ENCODE results near the gene MDM4.
"Not testable (repeated sequence)": the region's sequence is repeated elsewhere in the genome, so short reads cannot be mapped to it uniquely, and the experiment has no call there.

Gene MDM4

DNA sequence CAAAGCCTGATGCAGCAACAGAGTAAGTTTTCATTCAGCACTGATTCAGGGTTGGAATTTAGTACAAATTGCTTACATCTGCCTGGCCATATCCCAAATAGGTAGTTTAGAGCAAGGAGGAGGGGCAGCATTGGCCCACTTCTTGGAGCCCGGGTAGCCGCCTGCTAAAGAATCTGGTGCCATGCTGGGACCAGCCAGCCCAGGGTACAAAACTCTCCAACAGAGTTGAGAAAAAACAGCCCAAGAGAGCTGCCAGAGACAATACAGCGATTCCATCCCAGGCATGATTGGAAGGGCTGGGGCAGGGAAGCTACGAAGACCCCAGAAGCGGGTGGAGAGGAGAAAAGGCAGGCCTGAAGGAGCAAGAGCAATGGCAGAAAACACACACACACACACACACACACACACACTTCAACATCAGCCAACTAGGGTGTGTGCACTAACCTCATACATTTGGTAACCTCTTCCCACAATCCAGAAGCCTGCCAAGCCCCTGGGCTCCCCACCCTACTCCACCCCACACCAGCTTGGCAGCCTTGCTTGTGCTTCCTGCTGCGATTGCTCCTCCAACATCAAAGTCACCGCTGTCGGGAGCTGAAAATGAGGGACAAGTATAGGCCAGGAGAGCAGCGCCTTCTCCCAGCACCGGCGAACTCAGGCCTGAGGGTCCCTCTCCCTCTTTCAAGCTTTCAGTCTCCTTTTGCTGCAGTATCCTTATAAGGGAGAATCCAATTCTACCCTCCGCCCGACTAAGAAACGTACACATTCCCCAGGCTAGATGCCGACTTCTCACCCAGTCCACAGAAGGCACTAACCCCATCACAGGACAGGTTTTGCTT lies 22.8 kb upstream of the MDM4 start:
- peak; percentile 86 for DNase-seq

DNA sequence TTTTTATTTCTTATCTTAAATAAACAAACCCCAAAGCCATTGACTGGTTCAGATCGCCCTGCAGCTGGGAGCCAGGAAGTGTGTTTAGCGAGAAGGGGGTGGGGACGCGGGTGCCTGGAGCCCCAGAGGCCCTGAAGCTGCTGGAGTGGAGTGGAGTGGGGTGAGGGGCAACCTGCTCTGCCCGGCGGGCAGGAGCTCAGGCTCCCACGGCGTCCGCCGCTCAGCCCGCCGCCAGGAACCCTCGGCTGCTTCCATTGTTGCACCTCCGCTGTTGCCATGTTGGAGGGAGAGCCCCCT lies 22.3 kb upstream of the MDM4 start:
- peak; percentile 86 for DNase-seq

DNA sequence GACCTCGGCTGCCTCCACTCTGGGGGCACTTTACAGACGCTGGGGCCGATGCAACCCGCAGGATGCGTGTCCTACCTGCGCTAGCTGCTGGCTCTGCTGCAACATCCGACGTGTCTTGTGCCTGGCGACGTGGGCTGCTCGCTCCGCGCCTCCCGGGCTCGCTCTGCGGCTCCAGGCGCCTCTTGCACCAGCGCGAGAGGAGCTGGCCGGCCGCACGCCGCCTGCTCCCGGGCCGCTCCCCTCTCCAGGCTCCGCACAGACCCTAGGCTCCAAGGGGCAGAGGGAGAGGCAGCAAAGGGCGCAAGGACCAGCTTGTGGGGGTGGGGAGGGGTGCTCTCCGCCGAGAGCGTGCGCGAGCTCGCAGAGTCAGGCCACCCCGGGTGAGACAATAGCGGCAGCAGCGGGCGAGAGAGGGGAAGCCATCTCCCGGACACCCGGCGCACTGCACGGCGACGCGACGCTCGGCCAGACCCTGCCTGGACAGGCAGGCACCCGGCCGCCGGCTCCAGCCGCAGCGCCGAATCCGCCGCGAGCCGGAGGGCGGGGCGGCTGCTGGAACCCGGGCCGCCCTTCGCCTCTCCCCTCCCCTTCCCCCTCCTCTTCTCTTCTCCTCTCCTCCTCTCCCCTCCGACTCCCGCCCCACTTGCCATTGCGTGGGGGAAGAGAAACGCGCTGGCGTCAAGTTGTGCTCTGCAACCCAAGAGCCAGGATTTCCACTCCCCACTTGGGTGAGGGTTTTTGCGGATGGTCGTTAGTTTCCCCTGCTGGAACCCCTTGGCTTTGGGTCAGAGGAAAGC lies 21.7 kb upstream of the MDM4 start, which contains the start of gene PIK3C2B:
PIK3C2B (minus strand) TSS at position 525 of the 797 bp plus-strand sequence. CDS start 25,003 bp downstream, outside the sequence.
- peak; percentile 79 for DNase-seq

DNA sequence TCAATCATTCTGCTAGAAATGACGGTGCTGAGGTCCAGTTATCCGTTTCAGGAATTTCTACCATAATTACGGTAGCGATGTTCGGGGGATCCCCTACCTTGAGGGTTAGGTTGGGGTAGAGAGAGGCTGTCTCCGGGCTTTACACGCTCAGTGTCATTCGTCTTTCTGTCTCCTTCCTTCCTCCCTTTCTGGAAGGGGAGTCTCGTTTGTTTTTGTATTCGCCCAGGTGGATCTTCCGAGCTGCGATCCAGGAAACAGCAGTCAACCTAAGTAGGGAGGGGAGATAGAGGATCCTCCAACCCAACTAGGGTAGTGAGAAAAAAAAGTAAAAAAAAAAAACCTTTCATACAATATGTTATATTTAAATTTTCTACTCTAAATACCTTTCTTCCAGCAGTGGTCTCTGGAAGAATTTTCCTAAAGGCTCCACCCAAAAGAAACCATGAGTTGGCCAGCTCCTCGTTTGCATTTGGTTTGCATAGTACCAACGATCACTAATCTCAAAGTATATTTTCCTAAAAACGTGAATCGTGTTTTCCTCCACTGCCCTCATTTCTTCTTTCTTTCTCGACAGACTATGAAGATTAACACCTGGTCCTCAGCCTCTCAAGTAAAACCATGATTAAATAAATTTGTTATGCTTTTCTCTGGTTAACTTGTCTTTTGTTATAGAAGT lies 21.0 kb upstream of the MDM4 start:
- DNase-seq: no peak

DNA sequence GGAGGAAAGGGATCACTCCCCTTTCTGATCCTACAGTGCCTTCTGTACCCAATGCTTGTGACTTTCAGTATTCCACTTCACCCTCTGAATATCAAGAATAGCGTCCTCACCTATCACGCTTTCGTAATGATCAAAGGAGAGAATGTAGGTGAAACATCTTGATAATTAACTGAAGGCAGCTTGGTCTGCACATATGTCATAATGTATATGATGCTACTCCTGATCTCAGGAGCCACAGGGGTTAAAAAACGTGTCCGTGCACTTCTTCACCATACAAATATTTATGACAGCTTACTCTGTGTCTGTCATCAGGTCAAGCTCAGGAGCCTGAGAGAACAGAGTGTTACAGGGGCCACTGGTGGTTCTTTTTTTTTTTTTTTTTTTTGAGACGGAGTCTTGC lies 20.4 kb upstream of the MDM4 start:
- no peak for DNase-seq

DNA sequence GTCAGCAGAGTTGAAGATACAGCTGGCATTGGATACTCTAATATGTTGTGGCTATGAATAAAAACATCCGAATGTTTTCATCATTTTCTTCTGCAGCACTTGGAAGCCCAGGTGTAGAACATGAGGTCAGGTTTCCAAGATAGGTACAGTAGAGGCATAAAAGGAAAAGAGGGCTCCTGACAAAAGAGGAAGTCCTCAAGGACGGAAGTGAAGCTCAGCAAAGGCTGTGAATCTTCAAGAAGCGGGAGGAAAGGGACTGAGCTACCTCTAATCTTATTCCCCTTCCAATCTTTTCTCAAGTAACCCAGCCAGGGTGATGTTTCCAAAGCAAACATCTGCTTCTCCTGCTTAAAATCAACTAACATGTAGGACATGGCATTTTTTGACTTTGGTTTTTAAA lies 17.2 kb upstream of the MDM4 start:
- DNase-seq: no peak

DNA sequence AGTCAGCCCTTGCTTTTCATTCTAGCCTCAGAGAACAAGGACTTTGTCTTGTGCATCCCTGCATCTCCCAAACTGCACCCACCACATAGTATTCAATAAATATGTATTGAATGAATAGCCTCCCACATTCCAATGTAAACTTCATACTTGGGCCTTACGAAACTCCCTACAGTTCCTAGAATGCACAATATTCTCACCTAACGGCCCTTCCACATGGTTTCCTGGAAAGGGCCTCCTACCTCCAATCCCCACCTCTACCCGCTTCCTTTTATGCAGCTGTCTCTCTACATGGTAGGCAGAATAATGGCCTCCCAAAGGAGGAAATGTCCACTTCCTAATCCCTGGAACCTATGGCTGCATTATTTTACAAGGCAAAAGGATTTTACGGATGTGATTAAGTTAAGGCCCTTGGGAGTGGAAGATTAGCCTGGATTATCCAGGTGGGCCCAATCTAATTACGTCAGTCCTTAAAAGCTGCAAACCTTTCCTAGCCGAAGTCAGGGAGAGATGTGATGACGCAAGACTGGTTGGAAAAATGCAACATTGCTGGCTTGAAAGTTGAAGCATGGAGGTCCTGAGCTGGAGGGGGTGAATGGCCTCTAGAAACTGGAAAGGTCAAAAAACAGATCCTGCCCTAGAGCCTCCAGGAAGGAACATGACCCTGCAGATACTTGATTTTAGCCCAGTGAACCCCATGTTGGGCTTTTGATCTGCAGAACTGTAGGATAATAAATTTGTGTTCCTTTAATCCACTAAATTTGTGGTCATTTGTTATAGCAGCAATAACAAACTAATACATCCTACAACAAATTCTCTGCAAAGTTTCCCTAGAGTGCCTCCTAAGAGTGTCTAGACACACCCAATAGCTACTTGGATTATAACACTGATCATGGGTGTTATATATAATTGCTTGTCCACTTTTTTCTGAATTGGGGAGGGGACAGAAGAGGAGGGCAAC lies 16.4 kb upstream of the MDM4 start:
- no peak for DNase-seq

DNA sequence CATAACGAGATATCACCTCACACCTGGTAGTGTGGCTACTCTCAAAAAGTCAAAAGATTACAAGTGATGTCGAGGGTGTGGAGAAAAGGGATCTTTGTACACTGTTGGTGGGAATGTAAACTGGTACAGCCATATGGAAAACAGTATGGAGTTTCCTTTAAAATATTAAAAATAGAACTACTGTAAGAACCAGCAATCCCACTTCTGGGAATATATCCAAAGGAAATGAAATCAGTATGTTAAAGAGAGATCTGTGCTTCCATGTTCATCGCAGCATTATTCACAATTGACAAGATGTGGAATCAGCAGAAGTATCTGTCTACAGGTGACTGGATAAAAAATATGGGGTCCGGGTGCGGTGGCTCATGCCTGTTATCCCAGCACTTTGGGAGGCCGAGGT lies 14.0 kb upstream of the MDM4 start:
- no peak for DNase-seq

DNA sequence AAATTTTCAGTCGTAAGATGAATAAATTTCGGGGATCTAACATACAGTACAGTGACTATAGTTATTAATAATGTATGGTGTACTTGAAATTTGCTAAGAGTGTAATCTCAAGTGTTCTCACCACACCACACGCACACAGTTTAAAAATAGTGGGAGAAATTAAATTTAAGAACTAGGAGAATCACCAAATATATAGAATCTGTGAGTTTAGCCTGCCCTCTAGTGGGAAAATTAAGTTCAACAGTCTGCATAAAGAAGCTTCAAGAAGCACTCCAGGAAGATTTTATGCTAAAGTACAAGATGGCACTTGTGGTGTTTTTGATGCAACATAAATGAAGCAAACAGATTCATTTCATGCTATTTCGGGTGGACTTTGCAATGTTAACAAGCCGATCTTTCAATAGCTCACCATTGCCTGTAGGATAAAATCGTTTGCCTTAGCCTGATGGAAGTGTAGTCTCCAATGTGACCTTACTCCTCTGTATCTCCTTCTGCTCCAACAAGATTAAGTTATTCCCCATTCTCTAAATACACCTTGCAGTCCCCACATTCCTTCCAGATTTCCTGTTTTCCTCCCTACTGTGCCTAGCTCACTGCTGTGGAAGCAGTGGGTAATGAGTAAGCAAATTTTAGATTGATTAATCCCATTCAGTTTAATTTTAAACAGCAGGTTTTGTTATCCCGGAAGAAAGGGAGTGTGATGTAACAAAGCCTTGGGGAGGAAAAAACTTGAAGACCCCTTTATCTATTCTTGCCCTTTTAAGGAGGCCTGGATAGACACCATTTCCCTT lies 12.9 kb upstream of the MDM4 start:
- DNase-seq: peak; percentile 90

DNA sequence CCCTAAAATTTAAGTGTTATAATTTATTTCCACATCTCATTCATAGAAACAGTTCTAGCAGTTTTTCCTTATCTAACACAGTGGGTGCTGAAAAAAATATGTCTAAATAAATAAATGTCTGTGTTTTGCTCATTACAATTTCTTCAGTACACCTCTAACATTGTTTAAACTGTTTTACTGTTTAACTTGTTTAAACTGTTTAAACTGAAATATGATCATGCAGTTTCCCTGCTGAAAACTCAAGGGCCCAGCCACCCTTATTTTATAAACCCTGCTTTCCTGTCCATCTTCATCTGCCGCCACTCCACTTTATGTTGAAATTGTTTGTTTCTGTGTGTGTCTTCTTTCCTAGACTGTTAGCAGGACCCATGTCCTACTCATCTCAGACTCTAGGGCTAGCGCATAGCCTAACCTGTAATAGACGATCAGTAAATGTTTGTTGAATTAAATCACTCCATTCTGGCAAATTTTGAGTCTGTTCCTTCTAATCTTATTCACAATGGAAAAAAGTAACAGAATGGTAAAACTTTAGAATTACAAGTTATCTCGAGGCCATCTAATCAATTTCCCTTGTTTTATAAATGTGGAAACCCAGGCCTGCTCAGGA lies 12.2 kb upstream of the MDM4 start:
- peak; percentile 79 for DNase-seq

DNA sequence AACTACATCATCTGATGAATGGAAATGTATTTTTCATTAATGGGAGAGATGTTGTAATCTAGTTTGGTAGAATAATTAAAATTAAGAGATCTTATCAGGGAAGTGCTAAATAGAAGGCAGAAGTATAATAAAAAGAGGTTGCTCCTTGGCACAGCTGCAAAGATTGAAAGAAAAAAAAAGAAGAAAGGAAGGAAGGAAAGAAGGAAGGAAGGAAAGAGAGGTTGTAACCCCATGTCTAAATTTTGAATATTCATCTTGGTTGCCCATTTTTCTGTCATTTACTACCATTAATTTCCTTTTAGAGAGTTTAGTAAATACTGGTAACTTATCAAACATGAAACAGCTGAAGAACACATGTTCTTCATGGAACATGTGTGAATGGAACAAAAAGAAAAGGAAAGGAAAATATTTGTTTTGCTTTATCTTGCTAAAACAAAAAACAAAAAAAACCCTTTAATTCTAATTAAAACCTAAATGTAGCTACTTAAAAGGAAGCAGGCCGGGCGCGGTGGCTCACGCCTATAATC lies 10.5 kb upstream of the MDM4 start:
- DNase-seq: peak; percentile 31

DNA sequence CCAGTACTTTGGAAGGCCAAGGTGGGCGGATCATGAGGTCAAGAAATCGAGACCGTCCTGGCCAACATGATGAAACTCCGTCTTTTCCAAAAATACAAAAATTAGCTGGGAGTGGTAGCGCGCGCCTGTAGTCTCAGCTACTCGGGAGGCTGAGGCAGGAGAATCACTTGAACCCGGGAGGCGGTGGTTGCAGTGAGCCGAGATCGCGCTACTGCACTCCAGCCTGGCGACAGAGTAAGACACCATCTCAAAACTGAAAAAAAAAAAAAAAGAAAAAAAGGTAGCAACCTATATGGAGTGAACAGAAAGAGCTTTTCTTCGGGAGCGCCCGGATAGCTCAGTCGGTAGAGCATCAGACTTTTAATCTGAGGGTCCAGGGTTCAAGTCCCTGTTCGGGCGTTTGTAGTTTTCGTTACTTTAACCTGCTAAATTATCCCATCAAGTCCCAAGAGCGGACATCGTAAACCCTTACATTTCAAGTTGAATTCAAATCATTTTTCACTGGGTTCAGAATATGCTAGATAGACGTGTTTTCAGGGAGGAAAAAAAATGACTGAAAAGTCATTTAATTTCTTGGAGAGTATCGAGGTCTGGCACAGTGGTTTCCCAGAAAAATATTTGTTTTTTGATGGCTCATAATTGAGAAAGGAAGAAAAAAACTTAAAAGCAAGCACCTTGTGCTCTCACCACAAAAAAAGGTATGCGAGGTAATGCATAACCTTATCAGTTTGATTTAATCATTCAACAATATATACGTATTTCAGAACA lies 9.8 kb upstream of the MDM4 start:
- peak; percentile 86 for DNase-seq

DNA sequence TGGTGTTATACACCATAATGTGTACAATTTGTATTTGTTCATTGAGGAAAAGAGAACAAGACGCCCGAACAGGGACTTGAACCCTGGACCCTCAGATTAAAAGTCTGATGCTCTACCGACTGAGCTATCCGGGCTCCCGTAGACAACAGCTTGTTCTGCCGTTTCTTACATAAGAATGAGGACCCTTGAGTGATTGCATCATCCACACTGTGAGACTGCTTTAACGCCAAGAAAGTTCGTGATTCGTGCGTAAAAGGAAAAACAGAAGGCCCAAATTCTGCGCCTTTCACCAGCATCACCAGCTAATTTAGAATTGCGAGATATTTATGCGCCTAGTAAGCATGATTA lies 9.3 kb upstream of the MDM4 start:
- peak; percentile 91 for DNase-seq

DNA sequence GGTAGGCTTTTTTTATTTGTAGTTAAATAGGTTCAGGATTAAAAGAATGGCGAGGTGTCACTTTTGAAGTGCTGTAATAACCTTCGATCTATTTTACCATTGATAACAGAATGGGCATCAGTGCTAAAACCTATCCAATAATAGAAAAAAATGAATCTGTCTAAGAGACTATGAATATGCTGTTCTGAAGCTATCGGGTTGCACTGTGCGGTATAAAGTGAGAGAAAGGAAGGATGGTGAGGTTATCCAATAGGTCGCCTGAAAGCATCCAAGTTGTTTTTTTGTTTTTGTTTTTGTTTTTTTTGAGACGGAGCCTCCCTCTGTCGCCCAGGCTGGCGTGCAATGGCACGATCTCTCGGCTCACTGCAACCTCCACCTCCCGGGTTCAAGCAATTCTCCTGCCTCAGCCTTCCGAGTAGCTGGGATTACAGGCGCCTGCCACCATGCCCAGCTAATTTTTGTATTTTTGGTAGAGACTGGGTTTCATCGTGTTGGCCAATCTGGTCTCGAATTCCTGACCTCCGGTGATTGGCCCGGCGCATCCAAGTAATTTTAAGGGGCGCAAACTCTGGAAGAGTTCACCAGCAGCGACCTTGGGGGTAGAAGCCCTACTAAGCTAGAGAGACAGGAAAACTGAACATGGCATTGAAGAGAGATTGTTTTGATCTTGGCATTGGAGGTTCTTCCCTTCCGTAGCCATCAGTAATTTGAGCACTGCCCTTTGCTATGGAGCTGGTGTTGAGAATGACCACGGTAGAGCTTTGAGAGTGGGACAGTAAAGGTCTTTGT lies 8.7 kb upstream of the MDM4 start:
- peak; percentile 87 for DNase-seq

DNA sequence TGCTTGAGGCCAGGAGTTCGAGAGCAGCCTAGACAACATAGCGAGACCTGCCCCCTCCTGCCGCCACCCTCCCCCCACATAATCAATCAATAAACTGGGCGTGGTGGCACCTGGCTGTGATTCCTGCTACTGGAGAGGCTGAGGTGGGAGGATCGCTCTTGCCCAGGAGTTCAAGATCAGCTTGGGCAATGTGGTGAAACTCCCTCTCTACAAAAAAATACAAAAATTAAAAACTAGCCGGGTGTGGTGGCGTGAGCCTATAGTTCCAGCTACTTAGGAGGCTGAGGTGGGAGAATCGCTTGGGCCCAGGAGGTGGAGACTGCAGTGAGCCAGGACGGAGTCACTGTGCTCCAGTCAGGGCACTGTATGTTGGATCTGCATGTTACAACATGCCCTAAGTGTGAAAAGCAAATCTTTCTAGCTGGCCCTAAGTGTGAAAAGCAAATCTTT lies 7.0 kb upstream of the MDM4 start:
- DNase-seq: no peak

DNA sequence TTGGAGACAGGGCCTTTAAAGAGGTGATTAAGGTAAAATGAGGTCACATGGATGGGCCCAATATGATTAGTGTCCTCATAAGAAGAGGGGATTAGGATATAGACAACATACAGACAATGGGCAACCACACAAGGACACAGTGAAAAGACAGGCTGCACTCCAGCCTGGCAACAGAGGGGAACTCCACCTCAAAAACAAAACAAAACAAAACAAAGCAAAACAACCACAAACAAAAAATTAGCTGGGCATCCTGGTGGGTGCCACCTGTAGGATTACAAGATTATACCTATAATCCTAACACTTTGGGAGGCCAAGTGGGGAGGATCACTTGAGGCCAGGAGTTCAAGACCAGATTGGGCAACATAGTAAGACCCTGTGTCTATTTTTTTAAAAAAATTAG lies 4.8 kb upstream of the MDM4 start:
- DNase-seq: no peak

DNA sequence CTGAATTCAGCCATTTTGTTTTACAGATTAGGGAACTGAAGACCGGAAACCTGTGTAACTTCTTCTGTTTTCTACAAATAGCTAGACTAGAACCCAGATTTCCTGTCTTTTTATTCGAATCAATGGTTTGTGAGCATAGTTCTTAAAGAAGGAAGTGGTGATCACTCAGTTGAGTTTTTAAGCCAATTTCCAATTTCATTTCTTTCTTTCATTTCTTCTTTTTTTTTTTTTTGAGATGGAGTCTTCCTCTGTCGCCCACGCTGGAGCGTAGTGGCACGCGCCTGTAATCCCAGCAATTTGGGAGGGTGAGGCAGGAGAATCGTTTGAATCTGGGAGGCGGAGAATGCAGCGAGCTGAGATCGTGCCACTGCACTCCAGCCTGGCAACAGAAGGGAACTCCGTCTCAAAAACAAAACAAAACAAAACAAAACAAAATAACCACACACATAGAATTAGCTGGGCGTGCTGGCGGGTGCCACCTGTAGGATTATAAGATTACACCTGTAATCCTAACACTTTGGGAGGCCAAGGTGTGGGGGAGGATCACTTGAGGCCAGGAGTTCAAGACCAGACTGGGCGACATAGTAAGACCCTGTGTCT lies 3.0 kb upstream of the MDM4 start:
- DNase-seq: no peak

DNA sequence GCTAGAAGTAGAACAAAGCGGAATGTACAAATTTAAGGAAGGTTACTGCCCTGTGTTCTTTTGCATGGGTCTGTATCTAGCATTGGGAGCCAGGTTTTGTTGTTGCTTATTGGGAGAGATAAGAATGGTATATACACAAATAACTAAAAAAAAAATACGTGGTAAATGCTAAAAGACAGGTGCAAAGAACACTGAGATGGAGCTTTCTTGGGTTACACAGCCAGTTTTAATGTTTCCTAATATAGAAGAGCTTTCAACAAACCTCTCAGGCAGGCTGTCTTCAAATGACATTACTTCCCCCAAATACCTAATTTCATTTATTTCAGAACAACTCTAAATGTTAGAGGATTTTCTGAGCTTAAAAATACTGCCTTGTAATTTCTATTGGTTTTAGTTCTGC lies 1.4 kb upstream of the MDM4 start:
- DNase-seq: no peak

DNA sequence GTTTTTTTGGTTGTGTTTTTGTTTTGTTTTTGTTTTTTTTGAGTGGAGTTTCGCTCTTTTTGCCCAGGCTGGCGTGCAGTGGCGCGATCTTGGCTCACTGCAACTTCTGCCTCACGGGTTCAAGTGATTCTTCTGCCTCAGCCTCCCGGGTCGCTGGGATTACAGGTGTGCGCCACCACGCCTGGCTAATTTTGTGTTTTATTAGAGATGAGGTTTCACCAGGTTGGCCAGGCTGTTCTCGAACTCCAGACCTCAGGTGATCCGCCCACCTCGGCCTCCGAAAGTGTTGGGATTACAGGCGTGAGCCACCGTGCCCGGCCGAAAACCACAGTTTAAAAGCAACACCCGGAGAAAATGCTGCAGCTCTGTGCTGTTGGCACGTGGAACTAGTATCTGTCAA lies 1.2 kb downstream of the MDM4 start:
- not testable (repeated sequence) for DNase-seq

Measured in NCI-H510A treated with DMSO at 0.1 percent for 48 hours (cell line).